Pancreas (tissue), 10 donors: ENCODE results near the gene CACNA1I. TPM values are rescaled to one million over a fixed set of nuclear protein-coding genes. Genes with fewer than 3 reads are reported as not detected.

Experiments
- ATAC-seq, 4 donors: fragments of 200-7000 bp; cut with Tn5 transposase; one replicate each; pipeline versions ENCODE4 v1.8.0 to v1.9.1; 2020; ENCODE audit warnings: mild to moderate bottlenecking in 4 of 4, moderate library complexity in 4 of 4
- DNase-seq, 6 donors: peaks; one replicate each; pipeline ENCODE4 v3.0.0-alpha.2; 2020
- FAIRE-seq: peaks from 2 replicates; lab custom pipeline; 2012; peaks lifted over from hg19 to GRCh38; lab: Jason Lieb, UNC
- H3K27ac ChIP-seq, 4 donors: fragments of 200-600 bp; sonication (generic); 1 replicate in 3 of 4; 2 replicates in 1 of 4; pipeline versions ENCODE4 v1.5.0 to v1.8.0; 2020
- H3K27me3 ChIP-seq, 4 donors: fragments of 200-600 bp; one replicate each; pipeline ENCODE4 v1.8.0; 2021
- H3K36me3 ChIP-seq, 3 donors: fragments of 200-600 bp; sonication (generic) in 1 of 3; one replicate each; pipeline versions ENCODE4 v1.5.0 to v1.8.0; 2020 to 2021
- H3K4me1 ChIP-seq, 3 donors: fragments of 200-600 bp; one replicate each; pipeline ENCODE4 v1.8.0; 2021
- H3K4me3 ChIP-seq, 4 donors: fragments of 200-600 bp; sonication (generic) in 2 of 4; one replicate each; pipeline versions ENCODE4 v1.5.0 to v1.8.0; 2020 to 2021
- H3K9me3 ChIP-seq, 4 donors: fragments of 200-600 bp; one replicate each; pipeline ENCODE4 v1.8.0; 2021
- CTCF ChIP-seq, 4 donors: fragments of 200-600 bp; sonication (generic) in 3 of 4; IDR thresholded peaks; one replicate each; pipeline versions ENCODE4 v1.5.0 to v1.8.0; 2021; ENCODE audit warnings: antibody characterized with exemption in 4 of 4
- WGBS, 2 donors: extraction: QIAGEN DNeasy Blood & Tissue Kit; methylation state at CpG; one replicate each; pipeline ENCODE4 v1.1.7; 2013; 5-methylcytosine and 5-hydroxymethylcytosine counted together
- intact Hi-C, 3 donors: fragments of 100-400 bp; cut with DNase I; formaldehyde crosslinking; loops; one replicate each; pipeline versions ENCODE4 v1.11.1 to v1.14.2; 2022
- polyA plus RNA-seq, 2 donors: library from polyadenylated mRNA; stranded (reverse); fragments of 200-250 nt; gene quantifications; one replicate each; pipeline ENCODE4 v1.2.3, GENCODE V29; 2013
- total RNA-seq, 6 donors: library from RNA; stranded (reverse); fragmentation: NEBNext Ultra II Directional in 4 of 6; extraction: Animal tissue kit (Norgen Biotek cat#: 25700) in 4 of 6; gene quantifications; one replicate each; pipeline versions ENCODE4 v1.2.1 to v1.2.4, GENCODE V29; 2021 to 2023
- donor health status: healthy with polysubstance abuse.
- donor health status: DM: no; HTN: no; CAD: no; lungs with moderate emphysema.
- donor health status: DM: no; HTN: no; CAD: no.
- donor health status: control.
- donor health status: control.
- donor health status: Bipolar disorder and iron deficiency.
- donor health status: DM: yes; HTN: yes; CAD: no.
- donor health status: DM: no; HTN: no; CAD: no.
- donor health status: DM: no; HTN: no; CAD: no.
- donor health status: DM: yes; HTN: yes; CAD: no.

The CACNA1I gene
- total and polyA plus RNA-seq, 8 donors = 0.04 to 0.21 (median 0.07) TPM

GRCh38 chr22:39631381-39632286 is 61.1 kb downstream of the CACNA1I start:
- 63 to 64% methylated on average over 15 to 16 of the region's 16 CpGs for WGBS, 2 donors

GRCh38 chr22:39634530-39635405 is 64.2 kb downstream of the CACNA1I start:
- FAIRE-seq (no peak), ATAC-seq (peak in 2 of 4 donors; percentile 54 to 68), DNase-seq (no peak)
- Histone ChIP-seq H3K9me3 (no peaks in the 10 kb centered on the region), H3K4me3 (no peak overlapping the region), H3K4me1 (no peaks in the 10 kb centered on the region), H3K27me3 (no peaks in the 10 kb centered on the region), H3K36me3 (no peaks in the 10 kb centered on the region), H3K27ac (no peak overlapping the region)
- 70 to 74% methylated on average over 18 of the region's 18 CpGs for WGBS, 2 donors
- no peak for TF ChIP-seq CTCF (IDR thresholded peaks at IDR 0.05)
- intact Hi-C loops = no loop called here

More at GRCh38 chr22:39631381-39632286, 61.1 kb downstream of the CACNA1I start:
- intact Hi-C loops = no loop called here
- Histone ChIP-seq H3K36me3 (no peaks in the 10 kb centered on the region), H3K27ac (no peak overlapping the region), H3K4me1 (no peaks in the 10 kb centered on the region), H3K4me3 (no peak overlapping the region), H3K27me3 (no peaks in the 10 kb centered on the region), H3K9me3 (no peaks in the 10 kb centered on the region)
- FAIRE-seq (no peak), DNase-seq (no peak), ATAC-seq (no peak)
- TF ChIP-seq CTCF (IDR thresholded peaks at IDR 0.05) = no peak

- Histone ChIP-seq H3K36me3 (no peaks in the 10 kb centered on the region), H3K4me1 (no peaks in the 10 kb centered on the region), H3K9me3 (no peaks in the 10 kb centered on the region), H3K4me3 (no peak overlapping the region), H3K27ac (no peak overlapping the region), H3K27me3 (no peaks in the 10 kb centered on the region)
- WGBS, 2 donors = 62 to 63% methylated on average over 6 of the region's 6 CpGs
- no peak for TF ChIP-seq CTCF (IDR thresholded peaks at IDR 0.05)
- FAIRE-seq (no peak), ATAC-seq (no peak), DNase-seq (no peak)
- intact Hi-C loops = no loop called here
Measured at GRCh38 chr22:39635719-39636118, 65.2 kb downstream of the CACNA1I start.

- no peaks in the 10 kb centered on the region for H3K27me3 ChIP-seq
- H3K36me3 ChIP-seq = no peaks in the 10 kb centered on the region
- DNase-seq (no peak), ATAC-seq (no peak), FAIRE-seq (no peak)
- no peaks in the 10 kb centered on the region for H3K4me1 ChIP-seq
- no peak overlapping the region for H3K27ac ChIP-seq
- intact Hi-C loops = no loop called here
- TF ChIP-seq CTCF (IDR thresholded peaks at IDR 0.05) = no peak
- no peak overlapping the region for H3K4me3 ChIP-seq
- no peaks in the 10 kb centered on the region for H3K9me3 ChIP-seq
- WGBS, 2 donors = 35 to 70% methylated on average over 2 of the region's 2 CpGs
Measured at GRCh38 chr22:39638958-39639357, 68.4 kb downstream of the CACNA1I start.
